Measurements from ENCODE around the gene A2M. TPM values are rescaled to one million over a fixed set of nuclear protein-coding genes. Genes with fewer than 3 reads are reported as not detected.

The A2M gene
- total and polyA plus RNA-seq, 10 of the 15 experiments (the other 5 are each of a cell fraction or from before 2014, with no cell fraction given) = 0.03 to 3.5 (median 0.20) TPM; not detected in 5

DNA sequence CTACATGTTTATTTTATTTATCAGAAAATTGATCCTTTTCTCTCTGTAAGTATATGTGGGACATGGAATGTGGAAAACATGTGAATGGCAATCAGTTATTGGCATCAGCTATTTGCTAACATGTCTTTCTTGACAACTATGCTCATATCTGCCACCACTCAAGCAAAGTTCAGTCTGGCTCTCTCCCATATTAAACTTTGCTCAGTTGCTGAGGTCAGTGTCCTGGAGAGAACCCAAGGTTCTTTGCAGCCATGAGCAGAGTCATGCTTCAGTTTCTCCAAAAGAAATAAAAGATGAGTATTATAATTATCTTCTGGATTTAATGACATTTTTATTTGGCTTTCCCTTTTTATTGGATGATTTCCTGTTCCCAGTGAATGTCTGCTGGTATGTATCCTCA lies 42.6 kb downstream of the A2M start:
- Histone ChIP-seq H3K9me3 (replicated peaks; ENCODE audit: control insufficient read depth, insufficient read depth, low read length) (no peaks in the 10 kb centered on the region), H4K20me1 (ENCODE audit: control insufficient read depth, insufficient read depth) (no peaks in the 10 kb centered on the region), H3K4me2 (ENCODE audit: control insufficient read depth, insufficient read depth) (no peak overlapping the region), H2AFZ (ENCODE audit: control insufficient read depth, low read depth, low read length) (no peak overlapping the region), H3K27me3 (replicated peaks in 1 of 2; ENCODE audit: control insufficient read depth in 2 of 2, insufficient read depth in 2 of 2, low read length in 1 of 2) (no peaks in the 10 kb centered on the region; a peak in 1 of 4 replicates), H3K4me3 (no peak overlapping the region), H3K79me2 (ENCODE audit: control insufficient read depth, insufficient read depth, low read length) (no peaks in the 10 kb centered on the region), H3K27ac (ENCODE audit: control insufficient read depth, insufficient read depth) (no peak overlapping the region), H3K9ac (ENCODE audit: control insufficient read depth, insufficient read depth, low read length) (no peak overlapping the region), H3K36me3 (ENCODE audit: control insufficient read depth in 2 of 2, insufficient read depth in 2 of 2, low read length in 1 of 2) (no peaks in the 10 kb centered on the region), H3K4me1 (ENCODE audit: control insufficient read depth, insufficient read depth, low read length) (no peaks in the 10 kb centered on the region)
- ChIA-PET CTCF (no interaction called here), RAD21 (ENCODE audit: unreplicated experiment) (no interaction called here), POLR2A (no interaction called here), SMC1A (ENCODE audit: uncharacterized antibody, unreplicated experiment) (no interaction called here)
- DNase-seq (ENCODE audit: low read depth, low spot score) (no peak), FAIRE-seq (no peak), ATAC-seq (no peak)
- in situ Hi-C loops (cut with MboI) = no loop called here
- no TSS peak for BruUV-seq (replicated peaks)
- no peak for TF ChIP-seq SMARCA5 (IDR thresholded peaks at IDR 0.05)
- TF ChIP-seq ZNF207 (IDR thresholded peaks at IDR 0.05; ENCODE audit: borderline replicate concordance) = no peak
- TF ChIP-seq CREM (IDR thresholded peaks at IDR 0.05; ENCODE audit: low read depth) = no peak
- no peak for TF ChIP-seq JUND (IDR thresholded peaks at IDR 0.05; ENCODE audit: low read depth, low read length)
- no peak for TF ChIP-seq CHD1 (IDR thresholded peaks at IDR 0.05; ENCODE audit: low read depth, low read length)
- TF ChIP-seq JUNB (IDR thresholded peaks at IDR 0.05) = no peak
- intact Hi-C loops (cut with micrococcal nuclease; ENCODE audit: unreplicated experiment) = no loop called here

DNA sequence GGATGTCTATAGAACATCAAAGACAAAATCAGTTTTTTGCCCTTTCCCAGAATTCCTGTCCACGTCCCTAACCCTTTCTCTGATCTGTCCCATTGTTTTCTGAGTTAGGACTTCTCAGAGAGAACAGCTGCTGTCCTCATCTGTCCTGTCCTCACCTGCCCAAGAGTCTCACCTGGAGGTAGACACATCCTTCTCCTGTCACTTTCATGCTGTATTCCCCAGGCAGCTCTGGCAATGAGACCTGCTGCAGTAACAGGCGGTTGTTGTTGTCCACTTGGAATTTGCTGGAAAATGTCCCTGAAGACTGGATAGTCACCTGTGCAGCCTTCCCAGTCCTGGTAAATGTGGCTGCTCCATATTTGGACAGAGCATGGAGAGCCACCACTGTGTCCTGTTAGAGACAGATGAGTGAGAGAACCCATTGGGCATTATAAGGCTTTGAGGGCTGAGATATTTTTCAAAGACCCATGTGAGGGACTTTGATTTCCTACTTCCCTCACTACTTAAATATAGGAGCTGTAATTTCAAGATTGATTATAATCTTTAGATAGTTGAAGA lies 43.2 kb downstream of the A2M start:
- Histone ChIP-seq H3K4me3 (no peak overlapping the region), H3K27ac (ENCODE audit: control insufficient read depth, insufficient read depth) (no peak overlapping the region), H2AFZ (ENCODE audit: control insufficient read depth, low read depth, low read length) (no peak overlapping the region), H3K36me3 (ENCODE audit: control insufficient read depth in 2 of 2, insufficient read depth in 2 of 2, low read length in 1 of 2) (no peaks in the 10 kb centered on the region), H3K79me2 (ENCODE audit: control insufficient read depth, insufficient read depth, low read length) (no peaks in the 10 kb centered on the region), H3K4me2 (ENCODE audit: control insufficient read depth, insufficient read depth) (no peak overlapping the region), H3K9me3 (replicated peaks; ENCODE audit: control insufficient read depth, insufficient read depth, low read length) (no peaks in the 10 kb centered on the region), H3K9ac (ENCODE audit: control insufficient read depth, insufficient read depth, low read length) (no peak overlapping the region), H4K20me1 (ENCODE audit: control insufficient read depth, insufficient read depth) (no peaks in the 10 kb centered on the region), H3K4me1 (ENCODE audit: control insufficient read depth, insufficient read depth, low read length) (no peaks in the 10 kb centered on the region), H3K27me3 (replicated peaks in 1 of 2; ENCODE audit: control insufficient read depth in 2 of 2, insufficient read depth in 2 of 2, low read length in 1 of 2) (no peaks in the 10 kb centered on the region; a peak in 1 of 4 replicates)
- intact Hi-C loops (cut with micrococcal nuclease; ENCODE audit: unreplicated experiment) = no loop called here
- FAIRE-seq (no peak), DNase-seq (ENCODE audit: low read depth, low spot score) (no peak), ATAC-seq (no peak)
- ChIA-PET SMC1A (ENCODE audit: uncharacterized antibody, unreplicated experiment) (no interaction called here), POLR2A (no interaction called here), CTCF (no interaction called here), RAD21 (ENCODE audit: unreplicated experiment) (no interaction called here)
- in situ Hi-C loops (cut with MboI) = no loop called here
- 28% methylated on average over 2 of the region's 2 CpGs for WGBS (ENCODE audit: insufficient coverage, insufficient replicate concordance, low lambda C conversion rate, missing lambda C conversion rate)
- no peak for TF ChIP-seq HDAC2 (IDR thresholded peaks at IDR 0.05)
- TF ChIP-seq SREBF2 (IDR thresholded peaks at IDR 0.05; ENCODE audit: low read length) = no peak
- no peak for TF ChIP-seq IRF4 (IDR thresholded peaks at IDR 0.05; ENCODE audit: low read depth, low read length)
- no peak for TF ChIP-seq HCFC1 (IDR thresholded peaks at IDR 0.05; ENCODE audit: low read length)
- TF ChIP-seq, protein P1, sequence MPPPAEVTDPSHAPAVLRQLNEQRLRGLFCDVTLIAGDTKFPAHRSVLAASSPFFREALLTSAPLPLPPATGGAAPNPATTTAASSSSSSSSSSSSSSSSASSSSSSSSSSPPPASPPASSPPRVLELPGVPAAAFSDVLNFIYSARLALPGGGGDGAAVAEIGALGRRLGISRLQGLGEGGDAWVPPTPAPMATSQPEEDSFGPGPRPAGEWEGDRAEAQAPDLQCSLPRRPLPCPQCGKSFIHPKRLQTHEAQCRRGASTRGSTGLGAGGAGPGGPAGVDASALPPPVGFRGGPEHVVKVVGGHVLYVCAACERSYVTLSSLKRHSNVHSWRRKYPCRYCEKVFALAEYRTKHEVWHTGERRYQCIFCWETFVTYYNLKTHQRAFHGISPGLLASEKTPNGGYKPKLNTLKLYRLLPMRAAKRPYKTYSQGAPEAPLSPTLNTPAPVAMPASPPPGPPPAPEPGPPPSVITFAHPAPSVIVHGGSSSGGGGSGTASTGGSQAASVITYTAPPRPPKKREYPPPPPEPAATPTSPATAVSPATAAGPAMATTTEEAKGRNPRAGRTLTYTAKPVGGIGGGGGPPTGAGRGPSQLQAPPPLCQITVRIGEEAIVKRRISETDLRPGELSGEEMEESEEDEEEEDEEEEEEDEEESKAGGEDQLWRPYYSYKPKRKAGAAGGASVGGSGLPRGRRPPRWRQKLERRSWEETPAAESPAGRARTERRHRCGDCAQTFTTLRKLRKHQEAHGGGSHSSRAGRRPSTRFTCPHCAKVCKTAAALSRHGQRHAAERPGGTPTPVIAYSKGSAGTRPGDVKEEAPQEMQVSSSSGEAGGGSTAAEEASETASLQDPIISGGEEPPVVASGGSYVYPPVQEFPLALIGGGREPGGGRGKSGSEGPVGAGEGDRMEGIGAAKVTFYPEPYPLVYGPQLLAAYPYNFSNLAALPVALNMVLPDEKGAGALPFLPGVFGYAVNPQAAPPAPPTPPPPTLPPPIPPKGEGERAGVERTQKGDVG (CRISPR knock-in tag; IDR thresholded peaks at IDR 0.05) = no peak
- TF ChIP-seq, protein P2, sequence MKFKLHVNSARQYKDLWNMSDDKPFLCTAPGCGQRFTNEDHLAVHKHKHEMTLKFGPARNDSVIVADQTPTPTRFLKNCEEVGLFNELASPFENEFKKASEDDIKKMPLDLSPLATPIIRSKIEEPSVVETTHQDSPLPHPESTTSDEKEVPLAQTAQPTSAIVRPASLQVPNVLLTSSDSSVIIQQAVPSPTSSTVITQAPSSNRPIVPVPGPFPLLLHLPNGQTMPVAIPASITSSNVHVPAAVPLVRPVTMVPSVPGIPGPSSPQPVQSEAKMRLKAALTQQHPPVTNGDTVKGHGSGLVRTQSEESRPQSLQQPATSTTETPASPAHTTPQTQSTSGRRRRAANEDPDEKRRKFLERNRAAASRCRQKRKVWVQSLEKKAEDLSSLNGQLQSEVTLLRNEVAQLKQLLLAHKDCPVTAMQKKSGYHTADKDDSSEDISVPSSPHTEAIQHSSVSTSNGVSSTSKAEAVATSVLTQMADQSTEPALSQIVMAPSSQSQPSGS (IDR thresholded peaks at IDR 0.05; ENCODE audit: low read length) = no peak
- TF ChIP-seq RAD51 (IDR thresholded peaks at IDR 0.05) = no peak
- no TSS peak for BruUV-seq (replicated peaks)
